SIG-M5 treated with dmso at 0.1 percent for 504 hours (cell line): Measurements from ENCODE around the gene SNCAIP.
"Not testable (repeated sequence)": the region's sequence is repeated elsewhere in the genome, so short reads cannot be mapped to it uniquely, and the experiment has no call there.

Experiments used
- DNase-seq: peaks from one replicate; lab custom pipeline; 2025; ENCODE audit not compliant: unreplicated experiment; lab: John Stamatoyannopoulos, UW

Gene SNCAIP

GRCh38 chr5:122314036-122314435, 2.0 kb downstream of the SNCAIP start:
- no peak for DNase-seq

DNA sequence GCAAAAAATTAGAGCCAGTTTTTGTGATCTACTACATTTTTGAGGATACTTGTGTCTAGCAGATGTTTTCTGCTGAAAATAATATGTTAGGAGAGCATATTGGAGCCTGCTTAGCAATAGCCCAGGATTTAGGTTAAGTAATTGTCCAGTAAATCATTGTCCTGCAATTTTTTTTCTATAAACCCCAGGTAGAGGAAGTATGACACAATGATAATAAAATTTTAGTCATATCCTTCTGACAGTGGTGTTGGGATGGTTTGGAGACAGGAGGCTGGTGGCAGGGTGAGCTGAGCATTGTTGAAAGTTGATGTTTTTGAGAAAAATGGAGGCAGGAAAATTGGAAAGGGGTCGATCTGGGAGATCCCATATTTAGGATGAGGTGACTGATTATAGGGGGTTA, 3.5 kb downstream of the SNCAIP start:
- no peak for DNase-seq

GRCh38 chr5:122316656-122317055, 4.6 kb downstream of the SNCAIP start:
- no peak for DNase-seq

GRCh38 chr5:122319897-122320296, 7.9 kb downstream of the SNCAIP start:
- DNase-seq, result no peak

- no peak for DNase-seq
Observed at GRCh38 chr5:122321921-122322320, 9.9 kb downstream of the SNCAIP start.

- DNase-seq, result no peak
Observed at GRCh38 chr5:122322801-122323548, 10.9 kb downstream of the SNCAIP start.

GRCh38 chr5:122323738-122324137, 11.7 kb downstream of the SNCAIP start:
- no peak for DNase-seq

GRCh38 chr5:122327110-122327509, 15.1 kb downstream of the SNCAIP start:
- no peak for DNase-seq

DNA sequence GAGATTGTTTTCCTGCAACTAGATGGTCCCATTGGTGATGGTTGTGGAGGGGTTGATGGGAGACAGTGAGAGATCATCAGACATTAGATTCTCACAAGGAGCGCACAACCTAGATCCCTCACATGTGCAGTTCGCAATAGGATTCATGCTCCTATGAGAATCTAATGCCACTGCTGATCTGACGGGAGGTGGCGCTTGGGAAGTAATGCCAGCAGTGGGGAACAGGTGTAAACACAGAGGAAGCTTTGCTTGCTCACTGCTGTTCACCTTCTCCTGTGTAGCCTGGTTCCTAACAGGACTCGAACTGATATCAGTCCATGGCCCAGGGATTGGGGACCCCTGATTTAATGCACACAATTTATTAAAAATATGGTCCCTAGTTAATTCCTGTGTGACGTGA, 18.8 kb downstream of the SNCAIP start:
- DNase-seq, result no peak

- no peak for DNase-seq
Observed at GRCh38 chr5:122332599-122333555, 20.8 kb downstream of the SNCAIP start.

DNA sequence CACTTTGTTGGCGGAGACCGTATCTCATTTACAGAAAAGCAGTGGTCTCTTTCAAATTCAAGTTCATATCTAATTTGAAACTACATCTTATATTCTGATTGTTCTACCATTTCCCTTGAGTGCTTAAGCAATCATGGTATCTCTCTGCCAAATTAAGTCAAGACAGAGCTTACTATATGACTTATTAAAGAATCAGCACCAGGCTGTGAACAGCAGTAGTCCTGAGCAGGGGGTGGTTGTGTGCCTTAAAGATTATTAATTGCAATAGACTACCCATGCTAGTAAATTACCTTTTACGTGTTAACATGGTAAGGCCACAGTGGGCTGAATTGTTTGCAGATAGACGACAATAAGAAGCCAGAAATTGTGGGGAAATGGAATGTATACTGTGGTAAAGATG, 21.5 kb downstream of the SNCAIP start:
- no peak for DNase-seq

- DNase-seq, result no peak
Observed at GRCh38 chr5:122339591-122339990, 27.6 kb downstream of the SNCAIP start.

DNA sequence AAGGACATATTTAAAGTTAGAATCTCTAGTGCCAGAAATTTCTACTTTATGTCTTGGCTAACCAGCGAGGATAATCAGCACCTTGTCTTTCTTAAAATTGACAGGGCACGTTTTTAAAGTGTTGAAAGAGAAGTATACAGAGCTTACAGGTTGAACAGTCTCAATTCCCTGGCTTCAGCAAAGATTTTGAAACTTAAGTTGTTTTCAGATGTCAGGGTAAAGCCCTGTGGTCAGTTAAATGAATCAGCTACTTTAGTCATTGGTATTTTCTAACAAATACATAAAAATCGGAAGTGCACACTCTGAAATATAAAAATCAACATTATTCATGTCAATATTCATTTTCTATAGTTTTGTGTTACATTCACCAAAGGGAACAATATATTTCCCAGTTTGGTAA, 29.1 kb downstream of the SNCAIP start:
- DNase-seq, result no peak

DNA sequence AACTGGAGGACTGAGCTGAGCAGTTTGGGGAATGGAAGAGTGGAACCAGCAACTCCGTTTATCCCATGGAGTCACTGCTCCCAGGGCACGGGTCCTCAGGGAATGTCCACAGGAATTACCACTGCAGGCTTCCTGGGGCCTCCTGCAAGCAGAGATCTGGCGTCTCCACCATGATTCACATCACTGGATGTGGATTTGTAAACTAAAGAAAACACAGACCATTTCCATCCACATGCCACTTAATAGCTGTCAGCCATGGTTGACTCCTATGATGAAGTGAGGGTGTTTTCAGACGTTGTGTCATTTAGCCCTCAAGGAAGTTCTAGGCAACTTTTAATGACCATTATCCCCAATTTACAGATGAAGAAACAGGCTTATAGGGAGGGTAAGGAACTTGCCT, 30.2 kb downstream of the SNCAIP start:
- DNase-seq, result no peak

DNA sequence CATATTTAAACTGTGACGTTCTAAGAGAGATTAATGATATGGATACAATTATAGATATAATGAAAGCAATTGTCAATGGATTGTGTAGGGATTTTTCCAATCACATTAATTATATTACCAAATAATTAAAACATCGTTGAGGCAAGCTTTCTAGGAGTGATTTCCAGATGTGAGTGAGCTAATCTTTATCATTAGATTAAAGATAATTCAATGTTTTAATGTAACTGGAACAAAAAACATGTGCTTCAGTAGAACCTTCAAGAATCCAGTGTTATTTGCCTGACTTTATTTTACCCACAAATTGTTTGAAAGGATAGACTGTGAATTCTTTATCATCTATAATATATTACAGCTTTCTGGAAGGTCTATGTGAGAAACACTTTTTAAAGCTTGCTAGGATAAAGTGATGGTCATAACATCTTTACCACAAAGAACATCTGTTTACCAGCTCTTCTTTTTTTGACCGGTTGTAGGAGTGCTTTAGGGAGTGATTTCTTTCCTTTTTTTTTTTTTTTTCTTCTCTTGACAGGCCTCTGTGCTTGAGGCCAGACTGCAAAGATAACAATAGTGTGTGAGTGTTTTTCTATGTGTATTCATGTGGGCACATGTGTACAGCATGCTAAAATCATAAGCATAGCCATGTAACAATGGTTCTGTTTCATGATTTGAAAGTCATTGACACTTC, 35.0 kb downstream of the SNCAIP start:
- DNase-seq, result no peak

- DNase-seq, result no peak
Observed at GRCh38 chr5:122350496-122350895, 38.5 kb downstream of the SNCAIP start.

- DNase-seq, result no peak
Observed at GRCh38 chr5:122351416-122352157, 39.5 kb downstream of the SNCAIP start.

DNA sequence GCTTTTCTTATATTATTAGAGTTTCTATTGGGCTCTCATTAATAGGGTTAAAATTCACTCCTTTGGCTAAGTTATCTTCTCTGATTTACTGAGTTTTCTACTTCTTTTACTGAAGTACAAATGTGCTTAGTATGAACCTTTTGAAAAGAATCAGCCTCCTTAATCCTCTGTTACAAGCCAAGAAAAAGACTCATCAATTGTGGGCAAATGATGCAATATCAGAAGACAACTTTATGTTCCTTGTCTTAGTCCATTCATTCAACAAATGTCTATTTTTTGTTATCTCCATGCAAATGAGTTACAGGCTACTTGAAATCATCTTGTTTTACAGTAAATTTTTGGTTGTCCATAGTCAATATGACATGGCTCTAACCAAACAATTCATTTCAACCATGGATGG, 40.3 kb downstream of the SNCAIP start:
- DNase-seq, result no peak

GRCh38 chr5:122353361-122353760, 41.3 kb downstream of the SNCAIP start:
- not testable (repeated sequence) for DNase-seq

- DNase-seq, result no peak
Observed at GRCh38 chr5:122354293-122354692, 42.3 kb downstream of the SNCAIP start.

DNA sequence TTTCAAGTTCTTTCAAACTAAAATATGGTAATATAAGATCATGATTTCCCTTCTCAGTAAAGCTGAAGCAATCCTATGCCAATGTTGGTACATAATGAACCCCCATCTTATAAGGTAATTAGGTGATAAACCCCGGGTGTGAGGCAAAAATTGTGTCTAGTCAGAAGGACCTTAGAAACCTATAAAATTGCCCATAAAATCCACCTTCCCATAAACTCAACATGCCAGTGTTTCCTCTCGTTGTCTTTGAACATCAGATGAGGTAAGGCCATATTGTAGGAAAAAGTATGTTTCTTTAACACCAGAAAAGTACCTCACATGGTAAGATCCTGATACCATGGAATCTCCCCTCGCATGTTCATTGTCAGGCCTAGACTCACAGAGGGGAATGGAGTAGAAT, 43.3 kb downstream of the SNCAIP start:
- no peak for DNase-seq
